Heart right ventricle (tissue), 16 donors: ENCODE measurements around the gene ITGA8. TPM values are rescaled to one million over a fixed set of nuclear protein-coding genes. Genes with fewer than 3 reads are reported as not detected.

Experiments
- ATAC-seq, 8 donors: fragments of 200-7000 bp; cut with Tn5 transposase; one replicate each; pipeline ENCODE4 v1.9.1; 2020; ENCODE audit warnings: mild to moderate bottlenecking in 8 of 8, moderate library complexity in 8 of 8, moderate number of reproducible peaks in 1 of 8
- DNase-seq, 2 donors: peaks; one replicate each; pipeline ENCODE4 v3.0.0-alpha.2; 2020
- H3K27ac ChIP-seq, 10 donors: fragments of 200-600 bp; sonication (generic) in 2 of 10; one replicate each; pipeline versions ENCODE4 v1.5.0 to v1.8.0; 2020 to 2022; ENCODE audit warnings: mild to moderate bottlenecking in 3 of 10
- H3K27me3 ChIP-seq, 7 donors: fragments of 200-600 bp; one replicate each; pipeline ENCODE4 v1.8.0; 2021 to 2022; ENCODE audit warnings: mild to moderate bottlenecking in 2 of 7
- H3K36me3 ChIP-seq, 9 donors: fragments of 200-600 bp; sonication (generic) in 1 of 9; one replicate each; pipeline versions ENCODE4 v1.5.0 to v1.8.0; 2020 to 2022; ENCODE audit warnings: mild to moderate bottlenecking in 2 of 9
- H3K4me1 ChIP-seq, 9 donors: fragments of 200-600 bp; sonication (generic) in 1 of 9; one replicate each; pipeline versions ENCODE4 v1.5.0 to v1.8.0; 2020 to 2022; ENCODE audit warnings: mild to moderate bottlenecking in 4 of 9
- H3K4me3 ChIP-seq, 10 donors: fragments of 200-600 bp; sonication (generic) in 2 of 10; one replicate each; pipeline versions ENCODE4 v1.5.0 to v1.8.0; 2020 to 2022; ENCODE audit warnings: mild to moderate bottlenecking in 7 of 10, moderate library complexity in 2 of 10
- H3K9me3 ChIP-seq, 11 donors: fragments of 200-600 bp in 10 of 11; sonication (generic) in 2 of 11; one replicate each; pipeline versions ENCODE4 v1.5.0 to v1.8.0; 2013 to 2022; ENCODE audit warnings: mild to moderate bottlenecking in 2 of 11, control low read depth in 1 of 11, moderate library complexity in 1 of 11
- WGBS, 2 donors: extraction: QIAGEN DNeasy Blood & Tissue Kit; methylation state at CpG; one replicate each; pipeline ENCODE4 v1.1.7; 2013; ENCODE audit warnings: inconsistent platforms in 1 of 2; 5-methylcytosine and 5-hydroxymethylcytosine counted together
- intact Hi-C, 10 donors: fragments of 100-400 bp; cut with DNase I; formaldehyde crosslinking; loops; one replicate each; pipeline versions ENCODE4 v1.11.1 to v1.14.2; 2022
- polyA plus RNA-seq, 2 donors: library from polyadenylated mRNA; stranded (reverse); fragments of 200-250 nt; gene quantifications; one replicate each; pipeline ENCODE4 v1.2.3, GENCODE V29; 2013
- total RNA-seq, 10 donors: library from RNA; stranded (reverse); fragmentation: NEBNext Ultra II Directional in 3 of 10; extraction: Animal tissue kit (Norgen Biotek cat#: 25700) in 3 of 10; gene quantifications; one replicate each; pipeline versions ENCODE4 v1.2.1 to v1.2.4, GENCODE V29; 2021 to 2023
- TF ChIP-seq, protein P1 (sequence below), 9 donors: fragments of 200-600 bp; sonication (generic) in 2 of 9; IDR thresholded peaks; one replicate each; pipeline versions ENCODE4 v1.5.0 to v1.8.0; 2021 to 2022; ENCODE audit warnings: antibody characterized with exemption in 9 of 9, mild to moderate bottlenecking in 5 of 9, moderate library complexity in 1 of 9
- donor health status: Arrhythmogenic right ventricular cardiomyopathy.
- donor health status: ischemic (EF 13 %, LVEDD 7.1; RV severe dilation, severe dysfunction).
- donor health status: healthy with polysubstance abuse.
- donor health status: DM: no; HTN: yes; CAD: no.
- donor health status: DM: no; HTN: no; CAD: no.
- donor health status: ischemic (EF 25% LVEDD 6.9; RV normal size, moderate dysfunction).
- donor health status: ischemic (EF 25% LVEDD 5.7; RV mildly dilated, moderate dysfunction).
- donor health status: healthy.
- donor health status: DM: yes; HTN: yes; CAD: no.
- donor health status: Ischemic cardiomyopathy.
- donor health status: ischemic (EF 35%, LVEDD 5.7; RV mildly dilated, moderate dysfunction).
- donor health status: nonischemic (EF 11% LVEDD 7.7; RV severe dilation, severe dysfunction).
- donor health status: DM: yes; HTN: yes; CAD: no.
- donor health status: PGD.
- donor health status: ischemic (EF 29% LVEDD 5.4; RV normal size, mild dysfunction).
- donor health status: nonischemic (EF 23%, LVEDD 6.1; RV moderate dilation, normal function).

The ITGA8 gene
- total and polyA plus RNA-seq, 12 donors: 0.62 to 4.2 (median 2.1) TPM

DNA sequence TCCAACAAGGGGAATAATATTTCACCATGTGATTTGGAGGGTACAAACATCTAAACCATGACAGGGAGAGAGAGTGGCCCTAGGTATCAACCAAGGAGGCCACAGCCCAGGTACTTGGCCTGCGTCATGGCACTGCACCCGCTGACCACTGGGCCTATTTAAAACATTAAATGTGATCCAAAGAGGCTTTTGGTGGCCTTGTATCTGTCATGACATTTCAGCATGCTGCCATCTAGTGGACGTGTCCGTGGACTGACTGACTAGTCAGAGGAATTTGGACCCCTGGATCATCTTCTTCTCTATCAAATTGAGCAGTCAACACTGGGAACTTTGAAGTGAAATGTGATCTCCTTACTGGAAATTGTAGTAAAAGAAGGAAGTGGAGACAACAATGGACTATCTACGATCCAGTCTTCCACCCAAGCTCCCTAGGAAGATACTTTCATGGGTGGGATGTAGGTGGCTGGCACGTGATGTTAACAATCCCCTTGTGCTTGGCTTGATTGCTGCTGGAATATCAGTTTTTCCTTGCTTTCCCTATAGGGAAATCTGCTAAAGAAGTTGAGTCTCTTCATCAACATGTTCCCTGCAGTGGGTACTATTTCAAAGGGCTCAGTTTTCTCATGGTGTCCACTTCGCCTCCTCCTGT, 24.6 kb upstream of the ITGA8 start:
- WGBS, 2 donors: 42 to 54% methylated on average over 7 of the region's 7 CpGs
- DNase-seq: peak in 1 of 2 donors; percentile 40

DNA sequence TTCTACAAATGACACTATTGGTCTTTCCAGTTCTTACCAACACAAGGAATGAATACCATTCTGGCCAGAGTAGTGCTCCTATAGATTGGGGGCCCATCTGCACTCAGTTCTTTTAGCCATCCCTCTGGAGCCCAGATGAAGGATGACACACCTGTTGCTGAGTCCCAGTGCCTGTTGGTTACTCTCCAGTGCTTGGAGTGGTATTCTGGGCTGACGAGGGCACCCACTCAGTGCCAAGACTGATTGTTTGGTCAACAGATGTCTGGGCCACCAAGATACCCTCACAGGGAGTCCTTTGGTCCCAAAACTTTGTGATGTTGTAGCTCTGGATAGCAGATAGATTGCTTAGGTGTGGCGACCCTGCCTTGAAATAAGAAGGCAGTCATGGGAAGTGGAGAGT, 23.7 kb upstream of the ITGA8 start:
- WGBS, 2 donors: 92 to 95% methylated on average over 2 of the region's 2 CpGs
- Histone ChIP-seq H3K27me3 (no peaks in the 10 kb centered on the region), H3K4me3 (no peak overlapping the region), H3K27ac (no peak overlapping the region), H3K36me3 (no peaks in the 10 kb centered on the region), H3K9me3 (no peaks in the 10 kb centered on the region), H3K4me1 (peaks cover 0 to 10% (median 0%) of the 10 kb centered on the region in 9 donors)
- ATAC-seq (no peak), DNase-seq (no peak)
- intact Hi-C loops: no loop called here
- TF ChIP-seq, protein P1, sequence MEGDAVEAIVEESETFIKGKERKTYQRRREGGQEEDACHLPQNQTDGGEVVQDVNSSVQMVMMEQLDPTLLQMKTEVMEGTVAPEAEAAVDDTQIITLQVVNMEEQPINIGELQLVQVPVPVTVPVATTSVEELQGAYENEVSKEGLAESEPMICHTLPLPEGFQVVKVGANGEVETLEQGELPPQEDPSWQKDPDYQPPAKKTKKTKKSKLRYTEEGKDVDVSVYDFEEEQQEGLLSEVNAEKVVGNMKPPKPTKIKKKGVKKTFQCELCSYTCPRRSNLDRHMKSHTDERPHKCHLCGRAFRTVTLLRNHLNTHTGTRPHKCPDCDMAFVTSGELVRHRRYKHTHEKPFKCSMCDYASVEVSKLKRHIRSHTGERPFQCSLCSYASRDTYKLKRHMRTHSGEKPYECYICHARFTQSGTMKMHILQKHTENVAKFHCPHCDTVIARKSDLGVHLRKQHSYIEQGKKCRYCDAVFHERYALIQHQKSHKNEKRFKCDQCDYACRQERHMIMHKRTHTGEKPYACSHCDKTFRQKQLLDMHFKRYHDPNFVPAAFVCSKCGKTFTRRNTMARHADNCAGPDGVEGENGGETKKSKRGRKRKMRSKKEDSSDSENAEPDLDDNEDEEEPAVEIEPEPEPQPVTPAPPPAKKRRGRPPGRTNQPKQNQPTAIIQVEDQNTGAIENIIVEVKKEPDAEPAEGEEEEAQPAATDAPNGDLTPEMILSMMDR (IDR thresholded peaks at IDR 0.05): no peak

More for the DNA sequence above, 24.6 kb upstream of the ITGA8 start:
- Histone ChIP-seq H3K27me3 (no peaks in the 10 kb centered on the region), H3K4me3 (no peak overlapping the region), H3K27ac (no peak overlapping the region), H3K36me3 (no peaks in the 10 kb centered on the region), H3K9me3 (no peaks in the 10 kb centered on the region), H3K4me1 (peaks cover 0 to 10% (median 0%) of the 10 kb centered on the region in 9 donors)
- intact Hi-C loops: no loop called here
- TF ChIP-seq, protein P1 (IDR thresholded peaks at IDR 0.05): peak in 8 of 9 donors; percentile 22 to 62 (median 48)
- ATAC-seq: no peak

DNA sequence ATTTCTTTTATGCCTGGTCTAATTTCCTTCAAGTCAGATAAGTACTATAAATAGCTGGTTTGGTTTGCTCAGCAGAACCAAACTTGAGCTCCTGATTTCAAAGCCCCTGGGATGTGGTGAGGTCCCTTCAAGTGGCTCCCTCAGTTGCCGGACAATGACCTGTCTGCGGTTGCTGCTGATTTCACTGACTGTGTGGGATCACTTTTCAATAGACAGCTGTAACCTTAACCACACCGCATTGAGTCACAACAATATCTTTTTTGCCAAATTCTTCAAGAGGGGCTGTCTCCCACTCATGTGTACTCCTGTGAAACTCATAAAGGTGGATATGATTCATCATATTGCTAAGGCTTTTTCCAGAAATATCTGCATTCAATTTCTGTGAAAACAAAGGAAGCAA, 23.1 kb upstream of the ITGA8 start:
- intact Hi-C loops: no loop called here
- no peaks in the 10 kb centered on the region for H3K36me3 ChIP-seq

DNA sequence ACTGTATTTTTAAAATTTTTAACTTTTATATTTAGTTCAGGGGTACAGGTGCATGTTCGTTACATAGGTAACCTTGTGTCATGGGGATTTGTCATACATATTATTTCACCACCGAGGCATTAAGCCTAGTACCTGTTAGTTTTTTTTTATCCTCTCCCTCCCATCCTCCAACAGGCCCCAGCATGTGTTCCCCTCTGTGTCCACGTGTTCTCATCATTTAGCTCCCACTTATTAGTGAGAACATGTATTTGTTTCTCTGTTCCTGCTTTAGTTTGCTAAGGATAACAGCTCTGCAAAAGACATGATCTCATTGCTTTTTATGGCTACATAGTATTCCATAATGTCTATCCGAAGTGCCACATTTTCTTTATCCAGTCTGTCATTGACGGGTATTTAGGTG, 22.4 kb upstream of the ITGA8 start:
- WGBS, 2 donors: 66 to 69% methylated on average over 5 of the region's 5 CpGs
- Histone ChIP-seq H3K27me3 (no peaks in the 10 kb centered on the region), H3K36me3 (no peaks in the 10 kb centered on the region), H3K27ac (no peak overlapping the region), H3K4me3 (no peak overlapping the region), H3K4me1 (peaks cover 0 to 12% (median 3%) of the 10 kb centered on the region in 9 donors), H3K9me3 (no peaks in the 10 kb centered on the region)
- intact Hi-C loops: no loop called here
- ATAC-seq (no peak), DNase-seq (no peak)
- TF ChIP-seq, protein P1 (IDR thresholded peaks at IDR 0.05): no peak

More for the DNA sequence above, 23.1 kb upstream of the ITGA8 start:
- no peak overlapping the region for H3K4me3 ChIP-seq
- ATAC-seq: peak in 2 of 8 donors; percentile 19 to 55
- no peaks in the 10 kb centered on the region for H3K27me3 ChIP-seq
- DNase-seq: no peak
- WGBS, 2 donors: 68 to 70% methylated on average over 3 of the region's 3 CpGs
- H3K4me1 ChIP-seq: peaks cover 0 to 10% (median 0%) of the 10 kb centered on the region in 9 donors
- no peaks in the 10 kb centered on the region for H3K9me3 ChIP-seq
- no peak overlapping the region for H3K27ac ChIP-seq
- TF ChIP-seq, protein P1 (IDR thresholded peaks at IDR 0.05): no peak
